ENCODE data around the gene PI4K2A. TPM values are rescaled to one million over a fixed set of nuclear protein-coding genes. Genes with fewer than 3 reads are reported as not detected.

The PI4K2A gene
- total and polyA plus RNA-seq, 2 donors (not counting 3 experiments of a cell fraction or from before 2014, with no cell fraction given): 20.4 to 24.6 TPM

- ChIA-PET CTCF (interaction anchor here (0.8 to 18.5 kb wide), 6 partner anchors 18 to 36 kb away, joined by 3 to 863 read pairs (median 32); partner anchors contain the start of genes AVPI1 and ZFYVE27), POLR2A (interaction anchor here (0.6 to 1.2 kb wide), 2 partner anchors 22 to 35 kb away, joined by 3 read pairs; no protein-coding TSS in a partner anchor)
- dilution Hi-C loops (cut with MboI; ENCODE audit: extremely low pct_ligation_motif_present, low sequenced_read_pairs): no loop called here
- no peaks in the 10 kb centered on the region for H4K20me1 ChIP-seq (replicated peaks; ENCODE audit: control insufficient read depth, extremely low read depth, insufficient read depth, low read length)
- no peaks in the 10 kb centered on the region for H3K27me3 ChIP-seq (ENCODE audit: control insufficient read depth in 2 of 2, insufficient read depth in 2 of 2, low read length in 2 of 2)
- DNase-seq (ENCODE audit: low read depth, low spot score): no peak
- TF ChIP-seq EZH2 (IDR thresholded peaks at IDR 0.05; ENCODE audit: borderline replicate concordance, low read depth, low read length, severe bottlenecking): no peak
- TF ChIP-seq FOS (IDR thresholded peaks at IDR 0.05; ENCODE audit: borderline replicate concordance, insufficient read depth, low read length): no peak
- TF ChIP-seq POLR2AphosphoS5 (IDR thresholded peaks at IDR 0.05; ENCODE audit: insufficient read depth, low read depth, low read length): no peak
- no peak for TF ChIP-seq MAX (IDR thresholded peaks at IDR 0.05; ENCODE audit: insufficient read depth, insufficient read length)
- TF ChIP-seq, protein P1, sequence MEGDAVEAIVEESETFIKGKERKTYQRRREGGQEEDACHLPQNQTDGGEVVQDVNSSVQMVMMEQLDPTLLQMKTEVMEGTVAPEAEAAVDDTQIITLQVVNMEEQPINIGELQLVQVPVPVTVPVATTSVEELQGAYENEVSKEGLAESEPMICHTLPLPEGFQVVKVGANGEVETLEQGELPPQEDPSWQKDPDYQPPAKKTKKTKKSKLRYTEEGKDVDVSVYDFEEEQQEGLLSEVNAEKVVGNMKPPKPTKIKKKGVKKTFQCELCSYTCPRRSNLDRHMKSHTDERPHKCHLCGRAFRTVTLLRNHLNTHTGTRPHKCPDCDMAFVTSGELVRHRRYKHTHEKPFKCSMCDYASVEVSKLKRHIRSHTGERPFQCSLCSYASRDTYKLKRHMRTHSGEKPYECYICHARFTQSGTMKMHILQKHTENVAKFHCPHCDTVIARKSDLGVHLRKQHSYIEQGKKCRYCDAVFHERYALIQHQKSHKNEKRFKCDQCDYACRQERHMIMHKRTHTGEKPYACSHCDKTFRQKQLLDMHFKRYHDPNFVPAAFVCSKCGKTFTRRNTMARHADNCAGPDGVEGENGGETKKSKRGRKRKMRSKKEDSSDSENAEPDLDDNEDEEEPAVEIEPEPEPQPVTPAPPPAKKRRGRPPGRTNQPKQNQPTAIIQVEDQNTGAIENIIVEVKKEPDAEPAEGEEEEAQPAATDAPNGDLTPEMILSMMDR (IDR thresholded peaks at IDR 0.05; ENCODE audit: extremely low read depth in 1 of 2, insufficient read depth in 1 of 2, low read depth in 1 of 2, low read length in 2 of 2): no peak
- no peak for TF ChIP-seq MYC (IDR thresholded peaks at IDR 0.05; ENCODE audit: low read depth, low read length)
- TF ChIP-seq POLR2A (IDR thresholded peaks at IDR 0.05; ENCODE audit: low read depth, low read length): no peak
- TF ChIP-seq GATA2 (IDR thresholded peaks at IDR 0.05; ENCODE audit: insufficient read depth, insufficient read length, low read depth, low read length): no peak
- no peak for TF ChIP-seq JUN (IDR thresholded peaks at IDR 0.05; ENCODE audit: borderline replicate concordance, insufficient read depth, insufficient read length, low read depth)
- H3K4me2 ChIP-seq (ENCODE audit: insufficient read depth, low read length): no peak overlapping the region
- no peak overlapping the region for H3K4me3 ChIP-seq (replicated peaks in 1 of 3; ENCODE audit: insufficient read depth in 1 of 3, low read depth in 1 of 3, low read length in 3 of 3)
- no peak overlapping the region for H3K27ac ChIP-seq (ENCODE audit: insufficient read depth, low read depth, low read length)
- H3K9me3 ChIP-seq (replicated peaks; ENCODE audit: control insufficient read depth, insufficient read depth, low read length): no peaks in the 10 kb centered on the region
- no TSS peak for BruUV-seq (replicated peaks)
- no peak overlapping the region for H3K9ac ChIP-seq (replicated peaks; ENCODE audit: extremely low read depth, insufficient read depth, low read length)
- FAIRE-seq: no peak
- intact Hi-C loops (cut with micrococcal nuclease): no loop called here
- H3K79me2 ChIP-seq (ENCODE audit: control insufficient read depth, insufficient read depth, low read length): no peaks in the 10 kb centered on the region
- H3K9me1 ChIP-seq (replicated peaks; ENCODE audit: control insufficient read depth, extremely low read depth, insufficient read depth, low read length): no peaks in the 10 kb centered on the region
- H3K36me3 ChIP-seq (ENCODE audit: control insufficient read depth in 2 of 2, extremely low read depth in 1 of 2, insufficient read depth in 2 of 2, low read length in 2 of 2): no peaks in the 10 kb centered on the region
- H3K4me1 ChIP-seq (ENCODE audit: control insufficient read depth, extremely low read depth, insufficient read depth, low read length): peaks cover 3% of the 10 kb centered on the region
- no peak overlapping the region for H2AFZ ChIP-seq (ENCODE audit: low read depth, low read length)
Observed at GRCh38 chr10:97708167-97708566, 67.7 kb downstream of the PI4K2A start.

Data from endothelial cell of umbilical vein (primary cell).